CD4-positive, alpha-beta T cell treated with Interleukin-6 for 4 hours (primary cell): ENCODE results near the gene LIPI.
"Not testable (repeated sequence)": the region's sequence is repeated elsewhere in the genome, so short reads cannot be mapped to it uniquely, and the experiment has no call there.

ENCODE experiments used
- DNase-seq: peaks from one replicate; pipeline ENCODE4 v3.0.0-alpha.2; 2020; ENCODE audit warnings: mixed read lengths

LIPI gene

GRCh38 chr21:14210738-14211137 lies at the start of gene LIPI:
Gene LIPI (minus strand): TSS chr21:14210955. CDS start chr21:14210845, 110 bp downstream.
- DNase-seq: no peak

- no peak for DNase-seq
These were observed 49.5 kb upstream of the LIPI start for GRCh38 chr21:14260174-14260764.

GRCh38 chr21:14259747-14260146 lies 49.0 kb upstream of the LIPI start:
- no peak for DNase-seq

GRCh38 chr21:14251336-14251735 lies 40.6 kb upstream of the LIPI start:
- no peak for DNase-seq

GRCh38 chr21:14245711-14246110 lies 35.0 kb upstream of the LIPI start:
- no peak for DNase-seq

GRCh38 chr21:14244911-14245310 lies 34.2 kb upstream of the LIPI start:
- no peak for DNase-seq

GRCh38 chr21:14243874-14244273 lies 33.1 kb upstream of the LIPI start:
- DNase-seq: no peak

- DNase-seq: no peak
These were observed 32.7 kb upstream of the LIPI start for GRCh38 chr21:14243461-14243860.

- no peak for DNase-seq
These were observed 30.5 kb upstream of the LIPI start for GRCh38 chr21:14241297-14241696.

GRCh38 chr21:14239281-14239680 lies 28.5 kb upstream of the LIPI start:
- DNase-seq: no peak

GRCh38 chr21:14236180-14236579 lies 25.4 kb upstream of the LIPI start:
- DNase-seq: no peak

GRCh38 chr21:14235101-14235500 lies 24.3 kb upstream of the LIPI start:
- DNase-seq: no peak

- DNase-seq: no peak
These were observed 18.6 kb upstream of the LIPI start for GRCh38 chr21:14229399-14229798.

- DNase-seq: no peak
These were observed 12.6 kb upstream of the LIPI start for GRCh38 chr21:14223365-14223764.

GRCh38 chr21:14215971-14216641 lies 5.4 kb upstream of the LIPI start, which contains the start of gene RBM11:
Gene RBM11 (plus strand): TSS chr21:14216157. CDS start chr21:14216187, 30 bp downstream.
- DNase-seq: peak; percentile 84

GRCh38 chr21:14213164-14213563 lies 2.4 kb upstream of the LIPI start:
- DNase-seq: no peak

- DNase-seq: no peak
These were observed 4.5 kb downstream of the LIPI start for GRCh38 chr21:14206222-14206621.

GRCh38 chr21:14166463-14167223 lies 44.1 kb downstream of the LIPI start:
- DNase-seq: not testable (repeated sequence)

- DNase-seq: no peak
These were observed 66.8 kb downstream of the LIPI start for GRCh38 chr21:14143999-14144398.

GRCh38 chr21:14124266-14124665 lies 86.5 kb downstream of the LIPI start:
- DNase-seq: no peak

- DNase-seq: no peak
These were observed 89.0 kb downstream of the LIPI start for GRCh38 chr21:14121719-14122118.

GRCh38 chr21:14120091-14120734 lies 90.5 kb downstream of the LIPI start:
- peak; percentile 9 for DNase-seq

- DNase-seq: no peak
These were observed 91.7 kb downstream of the LIPI start for GRCh38 chr21:14119038-14119437.
